Transverse colon (tissue), 4 donors: ENCODE measurements around the gene CCDC85C. TPM values are rescaled to one million over a fixed set of nuclear protein-coding genes. Genes with fewer than 3 reads are reported as not detected.

Experiments
- DNase-seq: peaks from one replicate; pipeline ENCODE4 v3.0.0-alpha.2; 2019
- H3K27ac ChIP-seq, 4 donors: fragments of 200-600 bp; sonication (generic); 2 replicates each; pipeline ENCODE4 v1.5.1; 2016 to 2018; ENCODE audit warnings: inconsistent platforms in 4 of 4
- H3K27me3 ChIP-seq: fragments of 200-600 bp; sonication (generic); 2 replicates; pipeline ENCODE4 v1.5.1; 2017; ENCODE audit warnings: inconsistent platforms
- H3K36me3 ChIP-seq, 4 donors: fragments of 200-600 bp; sonication (generic); 2 replicates each; pipeline ENCODE4 v1.5.1; 2017 to 2019; ENCODE audit warnings: inconsistent platforms in 4 of 4
- H3K4me1 ChIP-seq, 4 donors: fragments of 200-600 bp; sonication (generic); 2 replicates each; pipeline ENCODE4 v1.5.1; 2017 to 2020; ENCODE audit warnings: inconsistent platforms in 4 of 4
- H3K4me3 ChIP-seq, 4 donors: fragments of 200-600 bp; sonication (generic); 1 replicate in 1 of 4; 2 replicates in 3 of 4; pipeline versions ENCODE4 v1.5.1 to v1.6.1; 2017 to 2019; ENCODE audit warnings: inconsistent platforms in 4 of 4
- H3K9me3 ChIP-seq, 2 donors: fragments of 200-600 bp; sonication (generic); 2 replicates each; pipeline ENCODE4 v1.5.1; 2017 to 2019; ENCODE audit warnings: inconsistent platforms in 2 of 2
- CTCF ChIP-seq, 5 experiments: fragments of 200-600 bp in 3 of 5; fragments of 450-650 bp in 2 of 5; sonication (generic) in 3 of 5; IDR thresholded peaks; 1 replicate in 2 of 5; 2 replicates in 3 of 5; pipeline ENCODE4 v1.5.1; 2016 to 2017; ENCODE audit warnings: antibody characterized with exemption in 5 of 5, inconsistent platforms in 3 of 5, mild to moderate bottlenecking in 2 of 5, moderate library complexity in 1 of 5
- EP300 ChIP-seq: sonication (generic); formaldehyde crosslinking; IDR thresholded peaks from one replicate; pipeline ENCODE4 v1.6.1; 2017; ENCODE audit warnings: antibody characterized with exemption, low read depth
- POLR2A ChIP-seq: fragments of 450-650 bp; IDR thresholded peaks from one replicate; pipeline ENCODE4 v1.6.1; 2016; ENCODE audit warnings: antibody characterized with exemption, mild to moderate bottlenecking, moderate library complexity
- POLR2AphosphoS5 ChIP-seq, 3 donors: sonication (generic); formaldehyde crosslinking; IDR thresholded peaks; one replicate each; pipeline ENCODE4 v1.6.1; 2016; ENCODE audit warnings: antibody characterized with exemption in 3 of 3
- WGBS, 2 donors: methylation state at CpG; one replicate each; pipeline ENCODE4 v1.1.5; 2018; ENCODE audit warnings: low coverage in 1 of 2; 5-methylcytosine and 5-hydroxymethylcytosine counted together
- in situ Hi-C, 4 donors: fragments of 200-750 bp; cut with MboI; loops; one replicate each; pipeline versions ENCODE4 v1.15.0 to v1.15.1; 2017; ENCODE audit warnings: low sequenced_read_pairs in 3 of 4, low pct_ligation_motif_present in 1 of 4, low pct_unique_long_range_greater_than_20kb in 1 of 4
- intact Hi-C: fragments of 100-400 bp; cut with DNase I; formaldehyde crosslinking; loops from one replicate; pipeline ENCODE4 v1.15.1; 2023; ENCODE audit warnings: low total_unique reads
- total RNA-seq, 4 donors: library from RNA; depleted of rRNA; stranded (reverse); fragments of >200 nt; gene quantifications; one replicate each; pipeline ENCODE4 v1.1.0, GENCODE V29; 2016

CCDC85C gene
- total RNA-seq, 4 donors from 2014 or later, result 19.3 to 55.4 (median 45.7) TPM

DNA sequence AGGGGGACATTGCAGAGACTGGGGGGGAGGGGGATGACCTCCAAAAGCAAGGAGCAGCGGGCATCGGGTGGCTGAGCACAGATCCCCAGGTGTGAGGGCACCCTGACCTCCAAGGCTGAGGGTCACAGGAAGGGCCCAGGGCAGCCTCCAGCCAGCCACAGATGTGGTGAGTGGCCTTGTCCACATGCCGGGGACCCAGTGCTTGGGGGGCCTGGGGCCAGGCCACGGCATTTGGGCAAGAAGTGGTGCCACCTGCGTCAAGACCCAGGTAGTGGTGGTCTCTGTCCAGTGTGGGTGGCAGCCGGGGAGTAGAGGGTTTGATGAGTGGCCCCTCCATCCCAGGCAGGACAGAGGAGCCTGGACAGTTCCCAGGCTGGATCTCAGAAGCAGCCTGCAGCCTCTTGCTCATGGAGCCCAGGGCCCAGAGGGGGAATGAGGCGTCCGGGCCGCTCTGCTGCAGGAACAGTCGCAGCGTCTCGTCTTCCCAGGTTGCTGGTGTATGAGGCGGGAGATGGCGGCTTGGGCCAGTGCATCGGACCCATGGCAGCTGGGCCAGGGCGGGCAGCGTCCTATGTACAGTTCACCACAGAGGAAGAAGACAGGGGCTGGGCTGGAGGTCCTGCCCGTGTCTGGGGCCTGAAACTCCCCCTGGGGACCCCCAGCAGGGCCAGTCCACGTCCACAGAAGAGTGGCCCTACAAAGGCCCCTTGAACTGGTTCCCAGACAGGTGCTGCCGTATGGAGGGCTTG is 89.3 kb downstream of the CCDC85C start:
- DNase-seq, result no peak
- no peaks in the 10 kb centered on the region for H3K27me3 ChIP-seq
- H3K9me3 ChIP-seq, result no peaks in the 10 kb centered on the region
- intact Hi-C loops (no loop called here), in situ Hi-C loops (loop anchor here in 2 of 4 donors (5.0 to 25.0 kb wide), 2 partner anchors 98 to 118 kb away; partner anchors contain the start of gene CCDC85C (in 1 of the 2))
- peaks cover 4 to 18% (median 10%) of the 10 kb centered on the region in 4 donors for H3K4me1 ChIP-seq
- WGBS, 2 donors, result 97% methylated on average over 18 of the region's 20 CpGs; no CpG with 5 or more reads in 1 of the 2 donors
- H3K27ac ChIP-seq, result no peak overlapping the region
- TF ChIP-seq POLR2A (no peak), POLR2AphosphoS5 (IDR thresholded peaks at IDR 0.05) (no peak), EP300 (no peak), CTCF (IDR thresholded peaks at IDR 0.05) (no peak)
- H3K4me3 ChIP-seq, result no peak overlapping the region
- peaks cover 0 to 3% (median 0%) of the 10 kb centered on the region in 4 donors for H3K36me3 ChIP-seq

DNA sequence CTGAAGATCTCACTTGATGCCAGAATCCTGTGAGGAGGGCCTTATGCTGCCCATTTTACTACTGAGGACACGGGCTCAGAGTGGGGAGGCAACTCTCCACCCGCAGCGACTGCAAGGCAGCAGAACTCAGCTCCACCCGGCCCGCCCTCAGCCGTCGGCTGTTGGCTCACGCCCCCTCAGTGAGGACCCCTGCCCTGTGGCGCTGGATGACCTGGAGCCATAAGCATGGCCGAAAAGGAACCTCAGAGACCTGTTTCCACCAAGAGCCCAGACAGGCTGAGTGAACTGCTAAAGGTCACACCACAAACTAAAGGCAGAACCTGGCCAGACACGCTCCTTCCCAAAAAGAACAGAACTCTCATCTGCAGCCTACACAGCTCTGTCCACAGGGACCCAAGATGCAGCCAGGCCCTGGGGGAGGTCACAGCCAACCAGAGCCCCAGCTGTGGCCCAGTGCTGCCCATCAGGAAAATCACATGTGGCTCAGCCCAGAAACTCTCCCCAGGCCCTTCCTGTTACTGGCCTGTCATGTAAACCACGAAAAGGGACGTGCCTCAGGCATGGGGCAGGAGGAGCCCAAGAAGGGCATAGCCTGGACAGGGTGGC is 90.0 kb downstream of the CCDC85C start:
- peaks cover 4 to 18% (median 10%) of the 10 kb centered on the region in 4 donors for H3K4me1 ChIP-seq
- peaks cover 0 to 4% (median 0%) of the 10 kb centered on the region in 4 donors for H3K36me3 ChIP-seq
- TF ChIP-seq POLR2AphosphoS5 (IDR thresholded peaks at IDR 0.05) (no peak), EP300 (no peak), CTCF (IDR thresholded peaks at IDR 0.05) (no peak), POLR2A (no peak)
- WGBS, 2 donors, result 73% methylated on average over 13 of the region's 13 CpGs; no CpG with 5 or more reads in 1 of the 2 donors
- H3K27ac ChIP-seq, result no peak overlapping the region
- intact Hi-C loops (no loop called here), in situ Hi-C loops (loop anchor here in 1 of 4 donors (25.0 kb wide), 1 partner anchor 98 kb away; the partner anchor contains the start of gene CCDC85C)
- no peak overlapping the region for H3K4me3 ChIP-seq
- no peaks in the 10 kb centered on the region for H3K27me3 ChIP-seq
- no peaks in the 10 kb centered on the region for H3K9me3 ChIP-seq
- no peak for DNase-seq

DNA sequence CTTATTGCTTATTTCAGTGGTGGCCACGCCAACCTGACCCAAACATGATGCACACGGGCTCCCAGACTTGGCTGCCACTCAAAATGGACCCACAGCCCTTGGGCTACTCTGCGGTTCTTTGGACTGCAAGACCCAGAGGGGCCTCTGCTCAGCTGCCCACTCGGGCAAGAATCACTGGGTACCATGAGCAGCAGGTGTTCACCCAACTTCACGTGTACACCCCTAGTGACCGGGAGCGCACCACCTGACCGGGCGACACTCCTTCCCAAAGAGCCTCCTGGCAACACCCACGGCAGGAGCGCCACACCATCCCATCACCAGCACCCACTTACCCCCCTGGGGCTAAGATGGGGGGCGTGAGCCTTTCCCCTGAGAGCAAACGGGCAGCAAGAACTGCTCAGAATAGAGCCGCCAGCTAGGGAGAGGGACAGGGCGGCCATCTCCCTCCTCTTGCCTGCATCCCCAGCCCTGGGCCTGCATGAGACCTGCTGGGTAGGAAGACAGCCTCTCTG is 90.8 kb downstream of the CCDC85C start:
- DNase-seq, result no peak
- WGBS, 2 donors, result 82% methylated on average over 15 of the region's 15 CpGs; no CpG with 5 or more reads in 1 of the 2 donors
- H3K36me3 ChIP-seq, result peaks cover 0 to 8% (median 1%) of the 10 kb centered on the region in 4 donors
- H3K4me1 ChIP-seq, result peaks cover under 1 to 12% (median 6%) of the 10 kb centered on the region in 4 donors
- in situ Hi-C loops (loop anchor here in 1 of 4 donors (25.0 kb wide), 1 partner anchor 99 kb away; the partner anchor contains the start of gene CCDC85C), intact Hi-C loops (no loop called here)
- no peaks in the 10 kb centered on the region for H3K9me3 ChIP-seq
- no peaks in the 10 kb centered on the region for H3K27me3 ChIP-seq
- no peak overlapping the region for H3K4me3 ChIP-seq
- no peak for TF ChIP-seq CTCF (IDR thresholded peaks at IDR 0.05)
- TF ChIP-seq POLR2A, result no peak
- no peak for TF ChIP-seq EP300
- no peak for TF ChIP-seq POLR2AphosphoS5 (IDR thresholded peaks at IDR 0.05)
- peak overlapping the region in 1 of 4 donors; percentile 2 for H3K27ac ChIP-seq
